GM23338 (cell line): ENCODE results near the gene MPPED1. TPM values are rescaled to one million over a fixed set of nuclear protein-coding genes. Genes with fewer than 3 reads are reported as not detected.

Source experiments
- ATAC-seq: fragments of 200-7000 bp; cut with Tn5 transposase; 3 replicates; pipeline ENCODE4 v1.9.1; 2020
- DNase-seq: peaks from one replicate; pipeline ENCODE4 v3.0.0-alpha.2; 2015; ENCODE audit warnings: low spot score
- H2AFZ ChIP-seq: fragments of 200-600 bp; sonication (generic); 2 replicates; pipeline ENCODE4 v1.8.0; 2016; ENCODE audit warnings: antibody characterized with exemption, mild to moderate bottlenecking, moderate library complexity
- H3F3A ChIP-seq: fragments of 200-600 bp; sonication (generic); replicated peaks from 2 replicates; pipeline ENCODE4 v1.8.0; 2017; ENCODE audit warnings: antibody characterized with exemption, mixed run types, low read depth
- H3K27ac ChIP-seq: fragments of 200-600 bp; sonication (generic); 2 replicates; pipeline ENCODE4 v1.6.1; 2016; ENCODE audit warnings: low read depth
- H3K27me3 ChIP-seq: fragments of 200-600 bp; sonication (generic); 2 replicates; pipeline ENCODE4 v1.8.0; 2016; ENCODE audit warnings: mild to moderate bottlenecking, mixed run types, moderate library complexity; ENCODE audit not compliant: insufficient read depth
- H3K36me3 ChIP-seq: fragments of 200-600 bp; sonication (generic); 2 replicates; pipeline ENCODE4 v1.8.0; 2016; ENCODE audit warnings: mild to moderate bottlenecking; ENCODE audit not compliant: insufficient read depth
- H3K4me1 ChIP-seq: fragments of 200-600 bp; sonication (generic); 2 replicates; pipeline ENCODE4 v1.8.0; 2016; ENCODE audit warnings: mild to moderate bottlenecking, moderate library complexity; ENCODE audit not compliant: insufficient read depth
- H3K4me2 ChIP-seq: fragments of 200-600 bp; sonication (generic); 2 replicates; pipeline ENCODE4 v1.7.1; 2017; ENCODE audit warnings: mixed run types
- H3K4me3 ChIP-seq: fragments of 200-600 bp; sonication (generic); 2 replicates; pipeline ENCODE4 v1.6.1; 2016; ENCODE audit warnings: mixed run types
- H3K79me2 ChIP-seq: fragments of 200-600 bp; sonication (generic); replicated peaks from 2 replicates; pipeline ENCODE4 v1.8.0; 2017; ENCODE audit warnings: mild to moderate bottlenecking; ENCODE audit not compliant: insufficient read depth
- H3K9me2 ChIP-seq: fragments of 200-600 bp; sonication (generic); 2 replicates; pipeline ENCODE4 v1.8.0; 2017; ENCODE audit not compliant: insufficient read depth
- H4K20me1 ChIP-seq: fragments of 200-600 bp; sonication (generic); replicated peaks from 2 replicates; pipeline ENCODE4 v1.8.0; 2017; ENCODE audit warnings: mild to moderate bottlenecking; ENCODE audit not compliant: insufficient read depth
- H3K27ac Mint-ChIP-seq: 2 replicates; pipeline ENCODE4 v1.8.0; 2020; ENCODE audit warnings: inconsistent platforms, mild to moderate bottlenecking, moderate library complexity, mixed read lengths
- H3K27me3 Mint-ChIP-seq: 3 replicates; pipeline ENCODE4 v1.8.0; 2022; ENCODE audit warnings: low read depth, mild to moderate bottlenecking, moderate library complexity, mixed read lengths, inconsistent platforms; ENCODE audit not compliant: insufficient read depth, poor library complexity
- H3K36me3 Mint-ChIP-seq: 3 replicates; pipeline ENCODE4 v1.8.0; 2021; ENCODE audit warnings: low read depth, mild to moderate bottlenecking, inconsistent platforms, moderate library complexity, mixed read lengths
- H3K4me1 Mint-ChIP-seq: 3 replicates; pipeline ENCODE4 v1.8.0; 2020; ENCODE audit warnings: mild to moderate bottlenecking, inconsistent platforms, mixed read lengths
- H3K4me3 Mint-ChIP-seq: 3 replicates; pipeline ENCODE4 v1.8.0; 2021; ENCODE audit warnings: moderate library complexity, mild to moderate bottlenecking, inconsistent platforms, mixed read lengths
- H3K9me3 Mint-ChIP-seq: 3 replicates; pipeline ENCODE4 v1.8.0; 2020; ENCODE audit warnings: moderate library complexity, mild to moderate bottlenecking, inconsistent platforms, mixed read lengths
- CREB1 ChIP-seq: fragments of 250-450 bp; sonication (Bioruptor Pico); IDR thresholded peaks from 2 replicates; pipeline ENCODE4 v1.5.0; 2020; ENCODE audit warnings: low read depth, mild to moderate bottlenecking, moderate library complexity
- ETS1 ChIP-seq: IDR thresholded peaks from 2 replicates; pipeline ENCODE4 v1.6.1; 2016; ENCODE audit warnings: antibody characterized with exemption
- EZH2 ChIP-seq: fragments of 200-600 bp; sonication (generic); IDR thresholded peaks from one replicate; pipeline ENCODE4 v1.8.0; 2017; ENCODE audit warnings: antibody characterized with exemption, mild to moderate bottlenecking, low read depth; ENCODE audit not compliant: unreplicated experiment
- EZH2phosphoT487 ChIP-seq: fragments of 200-600 bp; sonication (generic); IDR thresholded peaks from one replicate; pipeline ENCODE4 v1.8.1; 2018; ENCODE audit warnings: antibody characterized with exemption; ENCODE audit not compliant: unreplicated experiment
- JUNB ChIP-seq: IDR thresholded peaks from one replicate; pipeline ENCODE4 v1.6.1; 2016; ENCODE audit warnings: antibody characterized with exemption; ENCODE audit not compliant: unreplicated experiment
- NANOG ChIP-seq: IDR thresholded peaks from 2 replicates; pipeline ENCODE4 v1.6.1; 2016; ENCODE audit warnings: antibody characterized with exemption, borderline replicate concordance
- POLR2AphosphoS5 ChIP-seq: IDR thresholded peaks from 2 replicates; pipeline ENCODE4 v1.6.1; 2016; ENCODE audit warnings: antibody characterized with exemption, low read depth
- REST ChIP-seq: IDR thresholded peaks from one replicate; pipeline ENCODE4 v1.6.1; 2018; ENCODE audit warnings: antibody characterized with exemption; ENCODE audit not compliant: unreplicated experiment
- STAT1 ChIP-seq: IDR thresholded peaks from one replicate; pipeline ENCODE4 v1.6.1; 2016; ENCODE audit warnings: antibody characterized with exemption; ENCODE audit not compliant: unreplicated experiment
- ZNF114 ChIP-seq: fragments of 250-450 bp; sonication (Bioruptor Pico); IDR thresholded peaks from 2 replicates; pipeline ENCODE4 v1.5.0; 2020; ENCODE audit warnings: mild to moderate bottlenecking, moderate library complexity
- ZNF331 ChIP-seq: fragments of 250-450 bp; sonication (Bioruptor Pico); IDR thresholded peaks from 2 replicates; pipeline ENCODE4 v1.5.0; 2020; ENCODE audit warnings: low read depth, mild to moderate bottlenecking, moderate library complexity
- polyA plus RNA-seq: library from polyadenylated mRNA; unstranded; fragments of >200 nt; fragmentation: Nextera tagmentation; extraction: Ambion mirVana; gene quantifications from 2 replicates; pipeline ENCODE4 v1.2.1, GENCODE V29; 2016
- total RNA-seq: library from RNA; depleted of rRNA; stranded (reverse); fragments of >200 nt; shearing (Covaris generic); gene quantifications from 2 replicates; pipeline ENCODE4 v1.2.3, GENCODE V29; 2014

Gene MPPED1
- total and polyA plus RNA-seq, 2 experiments from 2014 or later: 0.56 TPM; not detected in 1

GRCh38 chr22:43435851-43436811 lies 24.3 kb downstream of the MPPED1 start:
- no peaks in the 10 kb centered on the region for H3K79me2 ChIP-seq
- no peaks in the 10 kb centered on the region for H3F3A ChIP-seq
- no peaks in the 10 kb centered on the region for H3K9me2 ChIP-seq
- ATAC-seq (no peak), DNase-seq (no peak)
- no peaks in the 10 kb centered on the region; the same call in 2 of the 3 replicates for H3K4me1 Mint-ChIP-seq
- TF ChIP-seq POLR2AphosphoS5: no peak
- no peaks in the 10 kb centered on the region for H3K36me3 Mint-ChIP-seq
- H4K20me1 ChIP-seq: no peaks in the 10 kb centered on the region
- H3K27me3 Mint-ChIP-seq: peaks cover 5% of the 10 kb centered on the region
- H2AFZ ChIP-seq: 0 out of 2 replicates have a peak overlapping the region, but pooled peaks have one; percentile 52
- no peaks in the 10 kb centered on the region for H3K36me3 ChIP-seq
- H3K4me3 ChIP-seq: no peak overlapping the region
- no peaks in the 10 kb centered on the region for H3K4me1 ChIP-seq
- H3K4me2 ChIP-seq: no peak overlapping the region
- no peak overlapping the region for H3K27ac ChIP-seq
- H3K27ac Mint-ChIP-seq: no peak overlapping the region
- H3K4me3 Mint-ChIP-seq: no peak overlapping the region
- H3K9me3 Mint-ChIP-seq: no peaks in the 10 kb centered on the region; the same call in 2 of the 3 replicates
- H3K27me3 ChIP-seq: no peaks in the 10 kb centered on the region

- Histone ChIP-seq H3K36me3 (no peaks in the 10 kb centered on the region), H3K4me3 (no peak overlapping the region), H3K27ac (no peak overlapping the region), H3K4me1 (no peaks in the 10 kb centered on the region), H3K4me2 (no peak overlapping the region), H2AFZ (no peak overlapping the region), H3K9me2 (no peaks in the 10 kb centered on the region), H3F3A (no peaks in the 10 kb centered on the region), H3K27me3 (no peaks in the 10 kb centered on the region), H3K79me2 (no peaks in the 10 kb centered on the region), H4K20me1 (no peaks in the 10 kb centered on the region)
- H3K9me3 Mint-ChIP-seq: no peaks in the 10 kb centered on the region; the same call in 2 of the 3 replicates
- no peak overlapping the region for H3K27ac Mint-ChIP-seq
- H3K27me3 Mint-ChIP-seq: peaks cover 1% of the 10 kb centered on the region
- peaks cover 6% of the 10 kb centered on the region for H3K4me1 Mint-ChIP-seq
- no peaks in the 10 kb centered on the region for H3K36me3 Mint-ChIP-seq
- no peak for ATAC-seq
- DNase-seq: no peak
- H3K4me3 Mint-ChIP-seq: no peak overlapping the region
- TF ChIP-seq EZH2: no peak
- TF ChIP-seq NANOG: no peak
- no peak for TF ChIP-seq STAT1
- TF ChIP-seq ZNF114 (CRISPR knock-in tag): no peak
- no peak for TF ChIP-seq POLR2AphosphoS5
- TF ChIP-seq CREB1 (CRISPR knock-in tag): no peak
- TF ChIP-seq ETS1: no peak
- TF ChIP-seq JUNB: no peak
- TF ChIP-seq REST: no peak
- TF ChIP-seq EZH2phosphoT487: no peak
- TF ChIP-seq ZNF331 (CRISPR knock-in tag): no peak
Observed at GRCh38 chr22:43436868-43437267, 25.1 kb downstream of the MPPED1 start.
